Central memory CD4-positive, alpha-beta T cell (primary cell): ENCODE data around the gene NEUROG3.

Experiments
- DNase-seq: peaks from one replicate; pipeline ENCODE4 v3.0.0; 2022
- total RNA-seq, 3 experiments: gene quantifications; one replicate each; lab custom pipeline; 2026; lab: John Stamatoyannopoulos, UW

NEUROG3 gene
- 0 reads per million in 3 experiments for total RNA-seq

DNA sequence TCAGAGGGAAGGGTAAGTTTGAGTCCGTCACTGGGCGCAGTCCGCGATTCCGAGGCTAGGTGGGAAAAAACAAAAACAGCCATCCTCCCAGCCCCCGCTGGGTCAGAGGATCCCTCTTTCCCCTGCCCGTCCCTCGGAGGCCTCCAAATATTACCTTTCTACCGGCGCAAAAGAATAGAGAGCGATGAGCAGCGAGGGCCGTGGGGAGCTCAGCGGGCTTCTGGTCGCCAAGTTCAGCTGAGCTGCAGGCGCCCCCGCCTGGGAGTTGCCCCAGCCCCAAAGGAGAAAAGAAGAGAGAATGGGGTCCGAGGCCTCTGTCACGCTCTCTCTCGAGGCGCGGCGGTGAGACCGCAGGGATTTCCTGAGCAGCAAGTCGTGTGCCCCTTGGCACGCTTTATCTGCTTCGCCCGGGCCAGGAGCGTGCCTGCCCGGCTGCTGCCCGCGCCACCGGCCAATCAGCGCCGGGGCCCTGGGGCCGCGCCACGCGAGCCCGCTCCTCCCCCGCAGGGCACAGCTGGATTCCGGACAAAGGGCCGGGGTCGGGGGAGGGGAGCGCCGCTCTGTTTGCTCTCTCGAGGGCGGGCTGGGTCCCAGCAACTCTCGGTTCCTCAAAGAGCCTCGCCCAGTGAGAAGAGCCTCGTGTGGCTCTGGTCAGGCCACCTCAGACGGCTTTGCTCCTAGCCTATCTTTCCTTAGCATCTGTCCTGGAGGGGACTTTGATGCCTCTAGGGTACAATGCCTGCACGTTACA, at the start of gene NEUROG3:
NEUROG3 (minus strand) TSS at position 367 of the 751 bp plus-strand sequence. CDS start 379 bp downstream, outside the sequence.
- no peak for DNase-seq

GRCh38 chr10:69620625-69621024, 47.4 kb upstream of the NEUROG3 start:
- DNase-seq: no peak

DNA sequence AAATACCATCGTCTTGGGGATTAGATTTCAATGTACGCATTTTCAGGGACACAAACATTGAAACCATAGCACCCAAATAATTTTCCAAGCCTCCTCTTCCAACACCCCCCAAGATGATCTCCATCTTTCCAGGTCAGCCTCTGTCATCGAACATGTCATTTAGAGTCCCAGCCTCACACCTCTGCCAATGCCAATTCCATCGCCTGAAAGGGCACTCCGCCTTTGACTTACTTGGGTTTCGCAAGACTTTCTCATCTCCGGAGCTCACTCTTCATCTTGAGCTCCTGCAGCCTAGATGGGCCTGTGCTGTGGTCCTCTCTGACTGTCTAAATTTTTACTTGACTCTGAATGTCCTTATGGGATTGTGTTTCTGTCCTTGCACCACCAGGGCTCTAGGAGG, 46.4 kb upstream of the NEUROG3 start:
- no peak for DNase-seq

- DNase-seq: no peak
Observed at GRCh38 chr10:69618746-69619145, 45.5 kb upstream of the NEUROG3 start.

- no peak for DNase-seq
Observed at GRCh38 chr10:69616358-69616757, 43.1 kb upstream of the NEUROG3 start.

DNA sequence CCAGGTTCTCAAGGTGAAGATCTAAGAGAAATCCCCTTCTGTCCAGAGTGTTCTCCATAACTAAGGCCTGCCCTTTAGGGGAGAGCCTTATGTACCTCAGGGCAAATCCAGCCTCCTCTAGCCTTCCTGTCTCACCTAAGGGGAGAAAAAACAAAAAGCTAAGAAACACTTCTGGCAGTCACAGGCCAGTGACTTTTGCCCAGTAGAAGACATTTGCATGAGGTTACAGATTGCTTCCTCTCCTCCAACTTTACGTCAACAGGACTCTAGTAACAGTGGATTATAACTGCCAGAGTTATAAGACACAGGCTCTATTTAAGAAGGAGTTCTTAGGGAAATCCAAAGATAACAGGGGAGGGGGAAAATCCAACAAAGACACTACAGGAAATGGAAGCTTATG, 40.9 kb upstream of the NEUROG3 start:
- DNase-seq: no peak

DNA sequence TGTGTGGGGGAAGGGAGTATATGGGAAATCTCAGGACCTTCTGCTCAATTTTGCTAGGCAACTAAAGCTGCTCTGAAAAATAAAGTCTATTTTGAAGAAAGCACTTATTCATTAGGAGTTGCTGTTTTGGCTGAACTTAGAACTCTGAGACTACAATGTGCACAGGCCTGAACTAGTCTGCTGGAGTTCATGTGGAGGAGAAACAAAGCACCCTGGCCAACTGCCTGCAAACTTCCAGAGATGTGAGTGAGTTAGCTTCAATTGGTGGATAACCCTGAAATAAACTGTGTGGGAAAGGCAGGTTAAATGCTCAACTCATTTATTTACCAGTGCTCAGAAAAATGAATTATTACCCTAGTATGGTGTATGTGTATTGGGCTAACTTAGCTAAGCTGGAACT, 39.5 kb upstream of the NEUROG3 start:
- no peak for DNase-seq

DNA sequence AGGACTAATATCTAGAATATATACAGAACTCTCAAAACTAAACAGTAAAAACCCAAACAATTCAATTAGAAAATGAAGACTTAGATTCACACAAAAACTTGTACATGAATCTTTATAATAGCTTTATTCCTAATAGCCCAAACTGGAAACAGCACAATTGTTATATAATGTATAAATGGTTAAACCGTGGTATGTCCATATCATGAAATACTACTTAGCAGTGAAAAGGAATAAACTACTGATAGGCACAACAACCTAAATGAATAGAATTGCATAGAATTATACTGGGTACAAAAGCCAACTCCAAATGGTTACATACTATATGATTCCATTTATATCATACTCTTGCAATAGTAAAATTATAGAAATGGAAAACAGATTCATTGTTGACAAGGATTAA, 35.9 kb upstream of the NEUROG3 start:
- no peak for DNase-seq

DNA sequence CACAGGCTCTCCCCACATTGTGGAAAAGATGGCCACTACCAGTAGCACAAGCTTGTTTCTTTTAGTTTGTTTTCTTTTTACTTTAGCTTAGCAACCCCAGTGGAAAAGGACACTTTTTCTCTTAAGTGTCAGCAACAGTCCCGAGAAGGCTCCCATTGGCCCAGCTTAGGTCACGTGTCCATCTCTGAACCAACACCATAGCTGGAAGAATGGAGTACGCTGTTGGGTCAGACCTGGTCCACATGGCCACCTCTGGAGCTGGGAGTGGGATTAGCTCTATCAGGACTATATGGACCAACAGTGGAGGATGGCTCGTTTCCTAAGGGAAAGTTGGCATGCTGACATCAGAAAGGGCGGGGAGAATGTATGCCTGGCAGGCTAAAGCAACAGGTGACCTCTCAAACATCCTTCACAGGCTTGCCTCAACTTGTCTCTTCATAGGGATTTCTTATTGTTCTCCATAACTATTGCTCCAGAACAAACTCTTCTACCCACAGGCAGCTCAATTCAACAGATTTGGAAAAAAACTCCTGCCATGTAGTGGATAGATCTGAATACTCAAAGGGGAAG, 27.6 kb upstream of the NEUROG3 start:
- DNase-seq: no peak

- no peak for DNase-seq
Observed at GRCh38 chr10:69588358-69588757, 15.1 kb upstream of the NEUROG3 start.

GRCh38 chr10:69584624-69585023, 11.4 kb upstream of the NEUROG3 start:
- no peak for DNase-seq

DNA sequence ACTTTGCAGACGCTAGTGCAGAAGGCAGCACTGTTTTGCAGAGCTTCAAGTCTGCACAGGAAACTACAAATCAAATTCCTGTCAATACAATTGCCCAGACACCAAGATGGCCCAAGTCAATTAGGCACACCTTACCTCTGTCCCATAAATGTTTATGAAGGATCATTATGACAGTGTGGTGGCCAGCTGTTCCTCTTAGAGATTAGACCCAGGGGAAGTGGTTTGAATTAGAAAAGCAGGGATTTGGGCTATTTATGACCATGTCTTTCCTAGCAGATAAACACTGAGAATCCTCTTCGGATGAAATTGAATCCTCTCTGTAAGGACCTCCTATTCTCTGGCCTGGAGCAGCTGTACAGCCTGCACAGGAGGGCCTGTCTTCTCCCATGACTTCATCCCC, 9.9 kb upstream of the NEUROG3 start:
- DNase-seq: no peak

- DNase-seq: no peak
Observed at GRCh38 chr10:69580435-69580834, 7.2 kb upstream of the NEUROG3 start.

DNA sequence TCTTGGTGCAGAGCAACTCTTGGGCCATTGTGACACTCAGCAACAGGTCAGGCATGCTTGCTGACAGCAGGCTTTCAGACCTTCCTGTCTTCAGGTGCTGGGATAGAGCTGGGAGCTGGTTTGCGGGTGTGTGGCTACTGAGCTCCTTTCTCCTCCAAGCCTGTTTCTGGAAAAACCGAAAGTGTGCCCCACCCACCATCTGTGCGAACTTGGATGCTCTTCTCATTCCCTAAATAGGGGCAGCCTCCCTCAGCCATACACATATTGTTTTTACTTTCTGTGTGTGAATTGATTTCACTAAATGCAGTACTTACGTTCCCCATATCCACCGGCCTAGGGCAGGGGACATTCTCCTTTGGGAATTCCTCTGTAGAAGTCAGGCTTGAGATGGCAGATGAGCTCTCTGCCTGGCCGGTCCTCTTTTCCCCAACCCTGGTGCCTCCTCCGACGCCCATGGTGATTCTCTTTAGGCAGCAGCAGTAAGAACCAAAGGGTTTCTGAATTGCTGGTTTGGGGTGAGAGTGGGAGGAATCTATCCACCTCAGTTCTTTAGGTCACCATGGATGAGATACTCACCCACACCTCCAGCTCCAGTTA, 6.3 kb upstream of the NEUROG3 start:
- no peak for DNase-seq

DNA sequence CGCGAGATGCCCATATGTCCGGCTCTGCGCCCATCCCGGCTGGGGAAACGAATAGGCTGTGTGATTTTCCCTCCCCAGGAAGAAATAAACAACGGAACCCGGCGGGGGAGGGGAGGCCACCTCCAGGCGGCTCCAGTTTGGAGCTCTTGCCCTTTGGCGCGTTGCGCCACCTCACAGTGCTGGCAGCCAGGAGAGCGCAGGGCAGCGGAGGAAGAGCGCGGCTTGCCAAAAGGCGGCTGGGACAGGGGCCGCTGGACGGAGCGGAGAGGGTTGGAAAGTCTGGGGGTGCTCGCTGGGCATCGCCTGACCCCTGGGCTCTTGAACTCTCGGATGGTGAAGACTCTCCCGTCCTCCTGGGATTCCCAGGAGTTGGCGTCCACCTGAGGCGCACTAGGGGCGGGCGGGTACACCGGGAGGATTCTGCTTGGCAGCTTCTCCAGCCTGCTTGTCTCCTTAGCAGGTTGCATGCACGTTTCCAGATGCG, 5.3 kb upstream of the NEUROG3 start:
- no peak for DNase-seq

DNA sequence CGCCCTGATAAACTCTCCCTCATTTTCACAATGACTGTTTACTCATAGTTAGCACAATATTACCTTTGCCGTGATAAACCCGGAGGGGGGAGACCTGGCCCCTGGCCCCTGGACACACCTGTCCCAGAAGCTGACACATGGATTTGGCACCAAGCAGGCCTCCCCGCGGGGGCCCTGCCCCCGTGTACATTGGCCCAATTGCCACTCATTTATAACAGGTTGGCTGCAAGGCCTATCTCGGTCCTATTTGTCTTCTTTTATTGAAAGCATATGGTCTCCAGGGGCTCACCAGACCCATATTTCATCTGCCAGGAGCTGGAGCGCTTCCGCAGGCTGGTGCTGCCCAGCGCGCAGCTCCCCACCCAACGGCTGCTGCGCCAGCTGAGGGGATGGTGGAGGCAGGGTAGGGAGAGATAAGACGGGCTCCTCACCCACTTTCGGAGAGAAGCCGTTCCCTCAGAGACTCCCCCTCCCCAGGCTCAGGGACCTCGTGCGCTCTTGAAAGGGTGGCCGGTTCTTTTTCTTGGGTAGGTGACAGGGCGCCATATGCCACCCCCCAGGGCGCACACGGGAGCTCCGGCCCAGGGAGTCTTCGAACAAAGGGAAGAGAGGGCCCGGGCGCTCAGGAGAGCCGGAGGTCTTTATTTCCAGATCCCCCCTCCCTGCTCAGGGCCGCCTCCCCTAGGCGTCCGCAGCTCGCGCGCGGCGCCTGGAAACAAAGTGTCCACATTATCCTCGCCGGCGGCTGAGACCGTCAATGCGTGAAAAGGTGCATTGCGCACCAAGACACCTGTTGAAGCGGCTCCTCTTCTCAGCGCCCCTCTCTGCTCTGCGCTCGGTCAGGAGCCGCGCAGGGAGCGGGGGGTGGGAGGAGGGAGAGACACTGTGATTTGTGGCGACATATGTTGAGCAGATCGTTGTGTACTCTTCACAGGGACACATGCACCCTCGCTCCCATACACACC, 4.3 kb upstream of the NEUROG3 start:
- no peak for DNase-seq

DNA sequence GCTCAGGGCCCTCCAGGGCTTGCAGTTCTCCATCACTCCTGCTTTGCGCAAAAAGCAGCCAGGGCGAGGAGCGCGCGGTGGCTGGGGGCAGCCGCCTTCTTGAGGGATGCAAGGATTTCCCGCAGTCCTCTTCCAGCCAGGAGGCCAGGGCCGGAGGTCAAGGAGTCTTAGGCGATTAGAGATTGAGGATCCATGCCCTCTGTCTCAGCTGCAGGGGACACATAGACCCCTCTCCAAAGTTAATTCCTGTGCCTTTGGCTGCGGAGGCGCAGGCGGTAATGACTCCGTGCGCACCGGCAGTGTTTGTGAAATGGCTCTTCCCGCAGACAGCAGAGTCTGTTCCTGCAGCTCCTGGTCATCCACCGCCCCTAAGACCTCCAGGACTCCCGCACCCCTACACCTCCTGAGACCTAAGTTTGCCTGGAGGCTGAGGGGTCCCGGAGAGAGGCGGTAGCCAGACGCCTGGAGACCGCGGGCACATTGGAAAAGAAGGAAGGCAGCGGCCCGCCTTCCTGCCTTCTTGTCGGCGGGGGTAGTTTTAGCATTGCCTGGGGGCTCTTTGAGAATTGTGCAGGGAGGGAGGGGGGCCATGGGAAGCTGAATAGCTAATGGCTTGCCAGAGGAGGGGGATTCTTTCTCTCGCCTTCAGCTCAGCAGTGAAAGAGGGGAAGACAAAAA, 3.3 kb upstream of the NEUROG3 start:
- no peak for DNase-seq

- DNase-seq: no peak
Observed at GRCh38 chr10:69575164-69575722, 2.0 kb upstream of the NEUROG3 start.

GRCh38 chr10:69574571-69574978, 1.4 kb upstream of the NEUROG3 start:
- DNase-seq: no peak

DNA sequence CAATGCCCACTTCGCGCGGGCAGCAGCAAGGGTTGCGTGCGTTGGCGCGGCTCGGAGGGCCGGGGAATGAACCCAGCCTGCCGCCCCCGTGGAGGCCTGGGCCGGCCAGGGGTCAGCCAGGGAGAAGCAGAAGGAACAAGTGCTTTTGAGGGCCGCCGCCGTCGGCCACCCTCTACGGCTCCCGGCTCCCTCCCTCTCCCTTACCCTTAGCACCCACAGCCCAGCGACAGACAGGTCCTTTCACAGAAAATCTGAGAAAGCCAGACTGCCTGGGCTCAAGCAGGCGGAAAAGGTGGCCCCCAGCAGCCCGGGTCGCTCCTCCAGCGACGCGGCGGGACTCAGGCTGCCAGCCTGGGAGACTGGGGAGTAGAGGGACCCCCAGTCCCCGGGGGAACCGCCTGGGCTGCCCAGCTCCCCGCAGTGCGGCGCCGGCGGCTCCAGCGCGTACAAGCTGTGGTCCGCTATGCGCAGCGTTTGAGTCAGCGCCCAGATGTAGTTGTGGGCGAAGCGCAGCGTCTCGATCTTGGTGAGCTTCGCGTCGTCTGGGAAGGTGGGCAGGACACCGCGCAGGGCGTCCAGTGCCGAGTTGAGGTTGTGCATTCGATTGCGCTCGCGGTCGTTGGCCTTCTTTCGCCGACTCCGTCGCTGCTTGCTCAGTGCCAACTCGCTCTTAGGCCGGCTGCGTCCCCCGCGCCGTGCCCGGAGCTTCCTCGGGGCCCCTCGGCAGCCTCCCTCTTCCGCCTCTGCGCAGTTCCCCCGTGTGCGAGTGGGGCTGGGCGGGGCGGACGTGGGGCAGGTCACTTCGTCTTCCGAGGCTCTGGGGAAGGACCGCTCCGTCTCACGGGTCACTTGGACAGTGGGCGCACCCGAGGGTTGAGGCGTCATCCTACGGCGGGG, 815 bp downstream of the NEUROG3 start:
- DNase-seq: no peak

DNA sequence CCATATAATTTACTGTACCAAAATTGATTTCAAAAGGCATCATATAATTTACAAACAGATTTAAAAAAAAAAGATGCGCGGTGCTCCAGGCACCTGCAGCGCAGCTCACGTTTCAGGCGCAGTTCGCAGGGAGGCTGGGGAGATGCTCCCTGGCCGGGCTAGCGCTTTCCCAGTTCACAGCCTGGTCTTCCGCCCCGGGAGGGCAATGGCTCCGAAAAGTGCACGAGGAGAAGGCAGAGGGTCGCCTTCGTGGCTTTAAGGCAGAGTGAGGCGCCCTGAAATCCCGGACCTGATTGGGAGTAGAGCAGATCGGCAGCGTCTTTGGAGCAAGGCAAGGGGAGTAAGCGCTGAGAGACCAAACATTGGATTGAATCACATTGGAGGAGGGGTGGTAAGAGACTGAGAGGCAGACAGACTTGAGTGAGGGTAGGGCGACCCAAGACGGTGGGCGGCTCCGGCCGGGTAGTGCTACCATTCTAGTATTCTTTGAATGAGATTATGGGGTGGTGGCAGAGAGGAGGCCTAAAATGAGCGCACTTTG, 1.5 kb downstream of the NEUROG3 start:
- no peak for DNase-seq
